SK-N-MC (cell line): Measurements from ENCODE around the gene CLCN4.

Experiments used
- DNase-seq: peaks from one replicate; pipeline ENCODE4 v3.0.0-alpha.2; 2011; ENCODE audit warnings: low read depth, low spot score
- H3K27ac ChIP-seq: fragments of 200-600 bp; sonication (generic); 2 replicates; pipeline ENCODE4 v1.5.1; 2016; ENCODE audit warnings: mixed run types
- H3K36me3 ChIP-seq: fragments of 200-600 bp; sonication (generic); 2 replicates; pipeline ENCODE4 v1.6.1; 2017; ENCODE audit warnings: antibody characterized with exemption, low read length, mixed read lengths; ENCODE audit not compliant: insufficient read depth
- H3K4me3 ChIP-seq: fragments of 200-600 bp; sonication (generic); 2 replicates; pipeline ENCODE4 v1.5.1; 2016
- H3K9ac ChIP-seq: fragments of 200-600 bp; sonication (generic); 2 replicates; pipeline ENCODE4 v1.8.0; 2017; ENCODE audit warnings: mixed run types, mixed read lengths; ENCODE audit not compliant: insufficient read length
- H3K9me3 ChIP-seq: fragments of 200-600 bp; sonication (generic); 2 replicates; pipeline ENCODE4 v1.6.1; 2017; ENCODE audit warnings: low read depth, mild to moderate bottlenecking, antibody characterized with exemption, low read length, moderate library complexity, mixed read lengths
- EZH2 ChIP-seq: fragments of 200-600 bp; sonication (generic); IDR thresholded peaks from one replicate; pipeline ENCODE4 v1.6.1; 2017; ENCODE audit warnings: antibody characterized with exemption
- FOXP2 ChIP-seq: optimal IDR thresholded peaks from 2 replicates; pipeline ENCODE3; 2011; ENCODE audit warnings: mild to moderate bottlenecking, moderate library complexity; ENCODE audit not compliant: insufficient read depth; ENCODE audit errors: extremely low read length, control extremely low read depth
- POLR2AphosphoS5 ChIP-seq: IDR thresholded peaks from 2 replicates; pipeline ENCODE4 v1.6.1; 2012; ENCODE audit warnings: mild to moderate bottlenecking, low read depth, low read length, borderline replicate concordance

The CLCN4 gene

DNA sequence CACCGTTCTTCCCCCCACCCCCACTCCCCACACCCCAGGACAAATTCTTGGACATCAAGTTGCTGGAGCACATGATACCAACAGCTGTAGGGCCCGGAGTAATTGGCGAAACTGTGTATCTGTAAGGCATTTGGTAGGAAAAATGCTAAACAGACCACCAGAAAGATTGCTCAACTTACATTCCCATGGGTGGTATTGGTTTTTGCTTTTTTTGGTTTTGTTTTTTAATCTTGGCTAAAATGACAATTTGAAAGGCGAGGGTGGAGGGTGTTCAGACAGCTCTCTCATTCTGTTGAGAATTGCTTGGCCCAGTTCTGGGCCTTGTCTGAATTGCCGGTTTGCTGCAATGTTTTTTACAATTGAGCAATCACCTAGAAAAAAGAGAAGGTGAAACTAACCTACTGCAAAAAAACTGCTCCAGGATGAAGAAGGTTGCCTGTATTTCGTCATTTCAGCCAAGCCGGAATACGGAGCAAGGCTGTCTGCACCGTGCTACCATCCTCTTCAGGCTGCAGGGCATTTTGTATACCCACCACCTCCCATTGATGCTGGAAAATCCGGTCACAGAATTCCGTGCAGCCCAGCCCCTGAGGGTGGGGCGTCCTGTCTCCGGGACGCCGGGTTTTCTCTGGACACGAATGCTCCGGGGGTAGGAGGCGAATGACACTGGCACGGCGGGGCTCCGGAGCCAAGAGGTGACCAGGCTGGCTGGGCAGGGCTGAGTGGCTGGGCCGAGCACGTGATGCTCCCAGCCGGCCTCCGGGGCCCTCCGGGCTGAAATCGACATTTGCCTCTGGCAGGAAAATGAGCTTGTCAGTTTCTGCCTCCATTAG, at the start of gene CLCN4:
Gene CLCN4 (plus strand): TSS at position 777 of the 833 bp plus-strand sequence. CDS start 28,058 bp downstream, outside the sequence.
- no peak within 1 kb of the TSS for H3K9ac ChIP-seq
- no peak for DNase-seq
- H3K4me3 ChIP-seq: no peak within 1 kb of the TSS

DNA sequence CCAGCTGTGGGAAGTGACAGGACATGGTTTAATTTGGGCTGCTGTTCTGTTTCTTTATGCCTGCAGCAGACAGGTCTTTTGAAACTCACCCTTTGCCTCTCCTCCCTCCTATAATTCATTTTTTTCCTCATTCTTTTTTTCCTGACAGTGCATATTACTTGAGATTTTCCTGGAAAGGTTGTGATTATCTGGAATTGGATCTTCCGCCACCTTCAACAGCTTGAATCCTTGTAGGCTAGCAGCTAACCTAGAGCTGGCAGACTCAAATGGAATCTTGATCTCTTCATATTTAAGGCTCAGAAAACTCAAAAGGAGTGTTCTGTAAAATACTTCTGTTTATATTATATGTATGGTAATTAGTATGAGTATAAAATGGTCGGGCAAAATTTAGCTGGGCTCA, 49.3 kb upstream of the CLCN4 start:
- H3K27ac ChIP-seq: no peak overlapping the region
- H3K9me3 ChIP-seq: no peaks in the 10 kb centered on the region
- TF ChIP-seq POLR2AphosphoS5 (no peak), EZH2 (no peak), FOXP2 (no peak)
- DNase-seq: no peak
- H3K36me3 ChIP-seq: no peaks in the 10 kb centered on the region; the same call in 1 of the 2 replicates
- H3K9ac ChIP-seq: no peak overlapping the region
- no peak overlapping the region for H3K4me3 ChIP-seq

More for the DNA sequence above, at the start of gene CLCN4:
- TF ChIP-seq FOXP2 (no peak), EZH2 (no peak), POLR2AphosphoS5 (no peak)
- no peaks in the 10 kb centered on the region for H3K36me3 ChIP-seq
- H3K9me3 ChIP-seq: no peaks in the 10 kb centered on the region
- H3K27ac ChIP-seq: no peak within 1 kb of the TSS

DNA sequence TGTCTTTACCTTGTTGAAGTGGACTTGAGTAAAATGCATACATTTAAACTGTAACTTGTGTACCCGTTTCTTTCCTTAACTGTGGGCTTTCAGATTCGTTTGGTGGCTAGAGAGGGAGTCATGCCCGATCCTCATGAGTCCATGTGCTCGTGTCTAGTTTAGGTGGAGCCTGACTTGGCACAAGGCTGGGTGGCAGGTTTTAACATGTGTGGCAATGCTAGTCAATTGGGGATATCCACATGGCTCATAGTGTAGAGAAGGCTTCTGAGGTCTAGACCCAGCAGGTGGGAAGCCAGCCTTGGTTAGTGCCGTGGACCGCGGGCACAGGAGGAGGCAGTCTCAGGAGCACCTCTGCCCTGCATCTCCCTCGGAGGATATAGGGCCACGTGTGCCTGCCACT, 48.5 kb upstream of the CLCN4 start:
- Histone ChIP-seq H3K4me3 (no peak overlapping the region), H3K27ac (no peak overlapping the region), H3K36me3 (no peaks in the 10 kb centered on the region; the same call in 1 of the 2 replicates), H3K9me3 (no peaks in the 10 kb centered on the region), H3K9ac (no peak overlapping the region)
- DNase-seq: no peak
- TF ChIP-seq POLR2AphosphoS5 (no peak), EZH2 (no peak), FOXP2 (no peak)

DNA sequence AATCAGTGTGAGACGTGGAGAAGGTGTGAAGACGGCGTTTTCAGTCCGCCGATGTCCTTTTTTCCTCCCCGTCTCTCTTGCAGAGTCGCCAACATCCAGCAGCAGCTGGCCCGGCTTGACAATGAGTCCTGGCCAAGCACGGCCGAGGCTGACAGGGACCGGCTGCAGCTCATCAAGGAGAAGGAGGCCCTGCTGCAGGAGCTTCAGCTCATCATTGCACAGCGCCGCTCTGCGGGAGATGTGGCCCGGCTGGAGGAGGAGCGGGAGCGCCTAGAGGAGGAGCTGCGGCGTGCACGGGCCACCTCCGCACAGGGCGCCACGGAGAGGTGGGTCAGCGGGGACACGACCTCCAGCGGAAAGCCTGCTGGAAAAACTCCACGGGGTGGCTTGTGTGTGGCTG, 47.1 kb upstream of the CLCN4 start:
- H3K9me3 ChIP-seq: no peaks in the 10 kb centered on the region
- no peak overlapping the region for H3K4me3 ChIP-seq
- DNase-seq: no peak
- TF ChIP-seq FOXP2 (no peak), POLR2AphosphoS5 (no peak), EZH2 (no peak)
- no peak overlapping the region for H3K27ac ChIP-seq
- H3K36me3 ChIP-seq: no peaks in the 10 kb centered on the region
- H3K9ac ChIP-seq: no peak overlapping the region

DNA sequence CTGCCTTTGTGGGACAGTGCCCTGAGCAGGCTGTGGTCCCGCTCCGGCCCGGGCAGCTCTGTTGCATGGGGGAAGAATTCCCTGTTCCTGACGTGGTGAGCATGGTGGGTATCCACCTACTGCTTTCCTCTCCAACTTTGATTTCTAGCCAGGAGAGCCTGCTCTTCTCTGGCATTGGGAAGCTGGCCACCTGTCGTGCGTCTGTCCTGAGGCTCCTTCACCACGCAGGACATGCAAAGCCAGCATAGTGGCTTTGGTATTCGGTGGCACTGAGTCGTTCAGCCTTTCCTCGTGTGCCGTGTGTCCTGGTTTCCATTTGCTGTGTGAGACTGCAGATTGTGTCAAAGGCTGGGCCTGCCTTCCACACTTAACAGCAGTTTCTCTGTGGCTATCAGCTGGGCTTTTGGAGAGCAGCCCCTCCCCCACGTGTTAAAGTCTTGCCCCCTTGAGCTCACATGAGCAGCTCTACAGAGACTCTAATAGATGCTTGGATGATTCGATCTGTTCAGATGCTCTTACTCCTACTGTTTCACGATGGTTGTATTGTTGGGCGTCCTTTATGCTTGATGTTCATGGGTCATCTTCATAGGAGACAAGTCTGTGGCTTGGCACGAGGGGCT, 46.3 kb upstream of the CLCN4 start:
- no peak for DNase-seq
- no peak overlapping the region for H3K4me3 ChIP-seq
- no peaks in the 10 kb centered on the region for H3K36me3 ChIP-seq
- H3K9me3 ChIP-seq: no peaks in the 10 kb centered on the region
- no peak for TF ChIP-seq POLR2AphosphoS5
- no peak for TF ChIP-seq EZH2
- no peak for TF ChIP-seq FOXP2
- no peak overlapping the region for H3K27ac ChIP-seq
- no peak overlapping the region for H3K9ac ChIP-seq

DNA sequence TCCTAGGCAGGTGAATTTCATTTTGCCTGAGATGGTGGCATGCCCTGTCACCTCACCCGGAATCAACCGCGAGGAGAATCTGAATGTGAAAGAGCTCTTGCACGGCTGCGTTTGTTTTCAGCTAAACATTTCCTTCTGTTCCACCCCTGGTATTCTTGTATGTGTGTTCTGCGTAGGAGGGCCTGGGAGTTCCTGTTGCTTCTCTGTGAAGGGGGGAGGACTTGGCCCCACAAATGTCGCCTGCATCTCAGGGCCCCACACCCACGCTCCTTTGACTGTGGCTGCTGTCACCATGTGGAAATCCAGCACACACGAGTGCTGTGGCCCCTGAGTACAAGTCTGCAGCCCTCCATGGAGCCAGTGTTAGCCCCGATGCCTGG, 45.8 kb upstream of the CLCN4 start:
- Histone ChIP-seq H3K36me3 (no peaks in the 10 kb centered on the region; the same call in 1 of the 2 replicates), H3K9ac (no peak overlapping the region), H3K9me3 (no peaks in the 10 kb centered on the region), H3K27ac (no peak overlapping the region), H3K4me3 (no peak overlapping the region)
- TF ChIP-seq EZH2 (no peak), FOXP2 (no peak), POLR2AphosphoS5 (no peak)
- no peak for DNase-seq

DNA sequence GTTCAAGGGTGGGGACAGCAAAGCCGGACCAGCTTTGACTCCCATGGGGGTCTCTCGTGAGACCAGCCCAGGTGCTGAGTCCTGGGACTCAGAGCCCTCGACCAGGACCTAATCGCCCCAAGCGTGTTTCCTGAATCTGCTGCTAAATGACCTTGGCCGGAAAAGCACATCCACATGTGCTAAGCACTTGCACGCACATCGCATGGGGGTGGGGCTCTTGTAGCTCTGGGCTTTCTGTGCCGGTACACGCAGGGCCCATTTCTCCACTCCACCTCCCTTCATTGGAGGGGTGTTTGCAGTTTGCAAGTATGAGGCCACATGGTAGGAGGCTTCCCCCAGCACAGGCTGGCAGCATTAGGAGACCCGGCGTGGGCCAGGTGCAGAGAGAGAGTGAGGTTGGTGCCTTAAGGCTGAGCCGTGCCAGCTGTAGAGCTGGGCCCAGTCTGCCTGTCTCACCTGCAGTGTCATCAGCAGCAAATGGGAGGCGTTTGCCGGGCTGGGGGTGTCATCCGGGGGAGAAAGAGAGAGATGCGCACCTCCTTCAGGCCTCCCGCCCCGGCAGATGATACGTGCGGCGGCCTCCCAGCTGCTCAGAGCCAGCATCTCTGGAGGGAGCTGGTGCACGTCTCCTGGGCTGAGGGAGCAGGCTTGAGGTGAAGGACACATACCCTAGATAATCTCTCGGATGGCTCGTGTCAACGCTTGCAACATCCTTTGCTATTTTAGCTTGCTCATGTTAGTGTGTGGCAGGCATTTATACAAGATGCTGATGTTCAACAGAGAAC, 45.2 kb upstream of the CLCN4 start:
- Histone ChIP-seq H3K9ac (no peak overlapping the region), H3K36me3 (peaks cover 6% of the 10 kb centered on the region; the same call in 1 of the 2 replicates), H3K4me3 (no peak overlapping the region), H3K9me3 (no peaks in the 10 kb centered on the region), H3K27ac (no peak overlapping the region)
- DNase-seq: no peak
- TF ChIP-seq FOXP2 (no peak), POLR2AphosphoS5 (no peak), EZH2 (no peak)

DNA sequence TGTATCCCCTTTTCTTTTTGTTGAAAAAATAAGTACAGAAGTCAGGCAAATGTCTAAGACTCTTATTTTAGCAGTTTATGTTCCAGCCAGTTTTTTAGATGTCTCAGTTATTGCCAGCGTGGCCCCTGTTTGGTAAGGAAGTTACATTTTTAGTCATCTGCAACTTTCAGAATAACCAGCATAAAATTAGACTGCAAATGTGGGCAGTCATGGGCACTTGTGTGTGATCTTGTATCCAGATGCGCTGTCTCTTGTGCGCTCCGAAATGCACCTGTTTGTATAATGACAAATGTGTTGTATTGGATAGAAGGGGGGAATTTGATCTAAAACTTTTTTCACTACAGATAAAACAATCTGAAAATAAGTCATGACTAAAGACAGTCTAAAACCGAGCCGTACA, 44.3 kb upstream of the CLCN4 start:
- H3K27ac ChIP-seq: no peak overlapping the region
- H3K36me3 ChIP-seq: peaks cover 15% of the 10 kb centered on the region; the same call in 1 of the 2 replicates
- no peak overlapping the region for H3K4me3 ChIP-seq
- TF ChIP-seq EZH2 (no peak), FOXP2 (no peak), POLR2AphosphoS5 (no peak)
- H3K9ac ChIP-seq: no peak overlapping the region
- no peak for DNase-seq
- no peaks in the 10 kb centered on the region for H3K9me3 ChIP-seq
